ENCODE results near the gene MAGOH. TPM values are rescaled to one million over a fixed set of nuclear protein-coding genes. Genes with fewer than 3 reads are reported as not detected.

MAGOH gene
- total and polyA plus RNA-seq, 9 of the 15 experiments (the other 6 are each of a cell fraction or from before 2014, with no cell fraction given): 102 to 342 (median 135) TPM

DNA sequence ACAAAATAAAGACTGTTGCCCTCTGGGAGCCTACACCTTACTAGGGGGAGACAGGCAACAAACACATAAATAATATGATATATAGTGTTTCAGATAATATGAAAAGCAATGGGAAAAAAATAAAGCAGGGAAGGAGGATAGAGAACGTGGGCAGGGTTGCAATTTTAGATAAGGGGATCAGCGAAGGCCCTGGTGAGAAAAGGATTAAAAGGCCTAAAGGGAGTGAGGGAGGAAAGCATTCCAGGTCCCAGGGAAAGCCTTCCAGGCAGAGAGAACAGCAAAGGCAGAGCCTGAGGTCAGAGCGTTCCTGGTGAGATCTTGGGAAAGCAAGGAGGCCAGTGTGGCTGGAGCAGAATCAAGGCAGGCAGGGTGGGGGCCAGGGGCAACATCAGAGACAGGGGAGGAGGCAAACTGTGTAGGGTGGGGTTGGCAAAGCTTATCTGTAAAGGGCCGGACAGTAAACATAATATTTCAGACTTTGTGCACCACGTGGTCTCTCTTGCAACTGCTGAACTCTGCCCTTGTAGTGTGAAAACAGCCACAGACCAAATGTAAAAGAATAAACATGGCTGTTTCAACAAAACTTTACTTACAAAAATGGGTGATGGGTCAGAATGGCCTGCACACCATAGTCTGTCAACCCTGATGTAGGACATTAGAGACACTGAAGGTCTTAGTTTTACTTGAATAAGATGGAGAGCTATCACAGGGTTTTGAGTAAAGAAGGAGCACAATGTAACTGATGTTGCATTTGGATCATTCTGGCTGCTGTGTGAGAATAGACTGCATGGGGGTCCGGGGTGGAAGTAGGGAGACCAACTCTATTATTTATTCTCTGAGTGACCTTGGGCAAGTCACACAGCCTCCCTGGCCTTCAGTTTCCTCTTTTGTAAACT is 55.0 kb downstream of the MAGOH start (continued):
- TF ChIP-seq, protein P1, sequence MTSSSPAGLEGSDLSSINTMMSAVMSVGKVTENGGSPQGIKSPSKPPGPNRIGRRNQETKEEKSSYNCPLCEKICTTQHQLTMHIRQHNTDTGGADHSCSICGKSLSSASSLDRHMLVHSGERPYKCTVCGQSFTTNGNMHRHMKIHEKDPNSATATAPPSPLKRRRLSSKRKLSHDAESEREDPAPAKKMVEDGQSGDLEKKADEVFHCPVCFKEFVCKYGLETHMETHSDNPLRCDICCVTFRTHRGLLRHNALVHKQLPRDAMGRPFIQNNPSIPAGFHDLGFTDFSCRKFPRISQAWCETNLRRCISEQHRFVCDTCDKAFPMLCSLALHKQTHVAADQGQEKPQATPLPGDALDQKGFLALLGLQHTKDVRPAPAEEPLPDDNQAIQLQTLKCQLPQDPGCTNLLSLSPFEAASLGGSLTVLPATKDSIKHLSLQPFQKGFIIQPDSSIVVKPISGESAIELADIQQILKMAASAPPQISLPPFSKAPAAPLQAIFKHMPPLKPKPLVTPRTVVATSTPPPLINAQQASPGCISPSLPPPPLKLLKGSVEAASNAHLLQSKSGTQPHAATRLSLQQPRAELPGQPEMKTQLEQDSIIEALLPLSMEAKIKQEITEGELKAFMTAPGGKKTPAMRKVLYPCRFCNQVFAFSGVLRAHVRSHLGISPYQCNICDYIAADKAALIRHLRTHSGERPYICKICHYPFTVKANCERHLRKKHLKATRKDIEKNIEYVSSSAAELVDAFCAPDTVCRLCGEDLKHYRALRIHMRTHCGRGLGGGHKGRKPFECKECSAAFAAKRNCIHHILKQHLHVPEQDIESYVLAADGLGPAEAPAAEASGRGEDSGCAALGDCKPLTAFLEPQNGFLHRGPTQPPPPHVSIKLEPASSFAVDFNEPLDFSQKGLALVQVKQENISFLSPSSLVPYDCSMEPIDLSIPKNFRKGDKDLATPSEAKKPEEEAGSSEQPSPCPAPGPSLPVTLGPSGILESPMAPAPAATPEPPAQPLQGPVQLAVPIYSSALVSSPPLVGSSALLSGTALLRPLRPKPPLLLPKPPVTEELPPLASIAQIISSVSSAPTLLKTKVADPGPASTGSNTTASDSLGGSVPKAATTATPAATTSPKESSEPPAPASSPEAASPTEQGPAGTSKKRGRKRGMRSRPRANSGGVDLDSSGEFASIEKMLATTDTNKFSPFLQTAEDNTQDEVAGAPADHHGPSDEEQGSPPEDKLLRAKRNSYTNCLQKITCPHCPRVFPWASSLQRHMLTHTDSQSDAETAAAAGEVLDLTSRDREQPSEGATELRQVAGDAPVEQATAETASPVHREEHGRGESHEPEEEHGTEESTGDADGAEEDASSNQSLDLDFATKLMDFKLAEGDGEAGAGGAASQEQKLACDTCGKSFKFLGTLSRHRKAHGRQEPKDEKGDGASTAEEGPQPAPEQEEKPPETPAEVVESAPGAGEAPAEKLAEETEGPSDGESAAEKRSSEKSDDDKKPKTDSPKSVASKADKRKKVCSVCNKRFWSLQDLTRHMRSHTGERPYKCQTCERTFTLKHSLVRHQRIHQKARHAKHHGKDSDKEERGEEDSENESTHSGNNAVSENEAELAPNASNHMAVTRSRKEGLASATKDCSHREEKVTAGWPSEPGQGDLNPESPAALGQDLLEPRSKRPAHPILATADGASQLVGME (CRISPR knock-in tag; IDR thresholded peaks at IDR 0.05): no peak
- TF ChIP-seq ZNF766 (CRISPR knock-in tag; conservative IDR thresholded peaks at IDR 0.05): no peak
- no peak for TF ChIP-seq DIDO1 (tag; IDR thresholded peaks at IDR 0.05; ENCODE audit: low read depth)
- no peak for TF ChIP-seq RFX7 (CRISPR knock-in tag; IDR thresholded peaks at IDR 0.05)
- TF ChIP-seq KAT2B (IDR thresholded peaks at IDR 0.05; ENCODE audit: low read depth, low read length): no peak
- TF ChIP-seq PCBP2 (IDR thresholded peaks at IDR 0.05; ENCODE audit: low read depth, low read length, poor library complexity, severe bottlenecking): no peak
- no peak for TF ChIP-seq XRCC5 (IDR thresholded peaks at IDR 0.05; ENCODE audit: low read depth, low read length)
- TF ChIP-seq C11orf30 (IDR thresholded peaks at IDR 0.05; ENCODE audit: low read depth): no peak
- TF ChIP-seq RUNX1 (IDR thresholded peaks at IDR 0.05; ENCODE audit: low read depth): no peak
- no peak for TF ChIP-seq ZBTB8A (IDR thresholded peaks at IDR 0.05; ENCODE audit: partially characterized antibody)
- TF ChIP-seq EGR1 (conservative IDR thresholded peaks at IDR 0.05): no peak
- TF ChIP-seq, protein P2, sequence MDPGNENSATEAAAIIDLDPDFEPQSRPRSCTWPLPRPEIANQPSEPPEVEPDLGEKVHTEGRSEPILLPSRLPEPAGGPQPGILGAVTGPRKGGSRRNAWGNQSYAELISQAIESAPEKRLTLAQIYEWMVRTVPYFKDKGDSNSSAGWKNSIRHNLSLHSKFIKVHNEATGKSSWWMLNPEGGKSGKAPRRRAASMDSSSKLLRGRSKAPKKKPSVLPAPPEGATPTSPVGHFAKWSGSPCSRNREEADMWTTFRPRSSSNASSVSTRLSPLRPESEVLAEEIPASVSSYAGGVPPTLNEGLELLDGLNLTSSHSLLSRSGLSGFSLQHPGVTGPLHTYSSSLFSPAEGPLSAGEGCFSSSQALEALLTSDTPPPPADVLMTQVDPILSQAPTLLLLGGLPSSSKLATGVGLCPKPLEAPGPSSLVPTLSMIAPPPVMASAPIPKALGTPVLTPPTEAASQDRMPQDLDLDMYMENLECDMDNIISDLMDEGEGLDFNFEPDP (CRISPR knock-in tag; IDR thresholded peaks at IDR 0.05): no peak
- TF ChIP-seq POLR2AphosphoS5 (IDR thresholded peaks at IDR 0.05; ENCODE audit: control insufficient read depth, insufficient read depth, low read depth, low read length): no peak
- no peak for TF ChIP-seq POLR2AphosphoS2 (IDR thresholded peaks at IDR 0.05; ENCODE audit: low read length)
- TF ChIP-seq, protein P3, sequence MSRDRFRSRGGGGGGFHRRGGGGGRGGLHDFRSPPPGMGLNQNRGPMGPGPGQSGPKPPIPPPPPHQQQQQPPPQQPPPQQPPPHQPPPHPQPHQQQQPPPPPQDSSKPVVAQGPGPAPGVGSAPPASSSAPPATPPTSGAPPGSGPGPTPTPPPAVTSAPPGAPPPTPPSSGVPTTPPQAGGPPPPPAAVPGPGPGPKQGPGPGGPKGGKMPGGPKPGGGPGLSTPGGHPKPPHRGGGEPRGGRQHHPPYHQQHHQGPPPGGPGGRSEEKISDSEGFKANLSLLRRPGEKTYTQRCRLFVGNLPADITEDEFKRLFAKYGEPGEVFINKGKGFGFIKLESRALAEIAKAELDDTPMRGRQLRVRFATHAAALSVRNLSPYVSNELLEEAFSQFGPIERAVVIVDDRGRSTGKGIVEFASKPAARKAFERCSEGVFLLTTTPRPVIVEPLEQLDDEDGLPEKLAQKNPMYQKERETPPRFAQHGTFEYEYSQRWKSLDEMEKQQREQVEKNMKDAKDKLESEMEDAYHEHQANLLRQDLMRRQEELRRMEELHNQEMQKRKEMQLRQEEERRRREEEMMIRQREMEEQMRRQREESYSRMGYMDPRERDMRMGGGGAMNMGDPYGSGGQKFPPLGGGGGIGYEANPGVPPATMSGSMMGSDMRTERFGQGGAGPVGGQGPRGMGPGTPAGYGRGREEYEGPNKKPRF (IDR thresholded peaks at IDR 0.05; ENCODE audit: low read depth, low read length): no peak
- no peak for TF ChIP-seq MCM3 (IDR thresholded peaks at IDR 0.05)
- TF ChIP-seq TAF9B (IDR thresholded peaks at IDR 0.05; ENCODE audit: partially characterized antibody): no peak
- no peak for TF ChIP-seq CBX1 (IDR thresholded peaks at IDR 0.05; ENCODE audit: low read depth)
- TF ChIP-seq MCM2 (IDR thresholded peaks at IDR 0.05; ENCODE audit: low read depth): no peak

Measured in K562 (cell line).